Subcutaneous adipose tissue (tissue), 4 donors: ENCODE results near the gene TMA7B. TPM values are rescaled to one million over a fixed set of nuclear protein-coding genes. Genes with fewer than 3 reads are reported as not detected.

ENCODE experiments used
- total RNA-seq, 4 donors: library from RNA; depleted of rRNA; stranded (reverse); fragments of >200 nt; gene quantifications; one replicate each; pipeline ENCODE4 v1.1.0, GENCODE V29; 2016
- TF ChIP-seq, protein P1 (sequence below): fragments of 450-650 bp; IDR thresholded peaks from one replicate; pipeline ENCODE4 v1.5.1; 2016; ENCODE audit warnings: low read depth, mild to moderate bottlenecking, control low read depth, antibody characterized with exemption, moderate library complexity

Gene TMA7B
- total RNA-seq, 4 donors from 2014 or later: not detected

- TF ChIP-seq, protein P1, sequence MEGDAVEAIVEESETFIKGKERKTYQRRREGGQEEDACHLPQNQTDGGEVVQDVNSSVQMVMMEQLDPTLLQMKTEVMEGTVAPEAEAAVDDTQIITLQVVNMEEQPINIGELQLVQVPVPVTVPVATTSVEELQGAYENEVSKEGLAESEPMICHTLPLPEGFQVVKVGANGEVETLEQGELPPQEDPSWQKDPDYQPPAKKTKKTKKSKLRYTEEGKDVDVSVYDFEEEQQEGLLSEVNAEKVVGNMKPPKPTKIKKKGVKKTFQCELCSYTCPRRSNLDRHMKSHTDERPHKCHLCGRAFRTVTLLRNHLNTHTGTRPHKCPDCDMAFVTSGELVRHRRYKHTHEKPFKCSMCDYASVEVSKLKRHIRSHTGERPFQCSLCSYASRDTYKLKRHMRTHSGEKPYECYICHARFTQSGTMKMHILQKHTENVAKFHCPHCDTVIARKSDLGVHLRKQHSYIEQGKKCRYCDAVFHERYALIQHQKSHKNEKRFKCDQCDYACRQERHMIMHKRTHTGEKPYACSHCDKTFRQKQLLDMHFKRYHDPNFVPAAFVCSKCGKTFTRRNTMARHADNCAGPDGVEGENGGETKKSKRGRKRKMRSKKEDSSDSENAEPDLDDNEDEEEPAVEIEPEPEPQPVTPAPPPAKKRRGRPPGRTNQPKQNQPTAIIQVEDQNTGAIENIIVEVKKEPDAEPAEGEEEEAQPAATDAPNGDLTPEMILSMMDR: no peak
These were observed 18.9 kb downstream of the TMA7B start for GRCh38 chr22:39979048-39979447.

- TF ChIP-seq, protein P1: no peak
These were observed 19.3 kb downstream of the TMA7B start for GRCh38 chr22:39979458-39979857.

GRCh38 chr22:39980596-39980995, 20.4 kb downstream of the TMA7B start:
- TF ChIP-seq, protein P1: no peak

DNA sequence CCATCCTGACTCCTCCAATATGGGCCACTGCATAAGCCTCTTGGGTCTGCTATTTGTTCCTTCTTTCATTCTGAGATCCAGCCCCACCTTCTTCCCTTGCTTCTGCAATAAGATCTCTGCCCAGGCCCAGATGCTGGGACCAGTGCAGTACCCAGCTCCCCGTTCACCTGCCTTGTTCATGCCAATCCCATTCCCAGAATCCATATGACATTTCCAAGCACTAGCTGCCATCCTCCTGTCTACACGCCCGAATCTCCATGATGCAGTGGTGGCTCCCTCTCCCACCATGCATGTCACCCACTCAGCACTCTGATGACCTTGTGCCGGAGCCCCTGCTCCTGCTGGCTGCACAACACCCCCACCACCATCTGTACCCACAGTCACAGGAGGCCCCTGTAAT, 23.1 kb downstream of the TMA7B start:
- TF ChIP-seq, protein P1: no peak

- TF ChIP-seq, protein P1: no peak
These were observed 23.8 kb downstream of the TMA7B start for GRCh38 chr22:39984006-39984405.

- TF ChIP-seq, protein P1: no peak
These were observed 24.5 kb downstream of the TMA7B start for GRCh38 chr22:39984746-39985145.

GRCh38 chr22:39985383-39986035, 25.3 kb downstream of the TMA7B start:
- TF ChIP-seq, protein P1: no peak
